ENCODE measurements around the gene RGS11. TPM values are rescaled to one million over a fixed set of nuclear protein-coding genes. Genes with fewer than 3 reads are reported as not detected.

RGS11 gene
- total RNA-seq, 4 donors from 2014 or later = 7.1 to 18.2 (median 11.0) TPM

- no peaks in the 10 kb centered on the region for H3K4me1 ChIP-seq
- intact Hi-C loops (cut with DNase I) = no loop called here
- no peaks in the 10 kb centered on the region for H3K9me3 ChIP-seq
- 78% methylated on average over 7 of the region's 7 CpGs for WGBS
- TF ChIP-seq POLR2AphosphoS5 (IDR thresholded peaks at IDR 0.05) (no peak), POLR2A (IDR thresholded peaks at IDR 0.05; ENCODE audit: low read depth) (no peak), CTCF (IDR thresholded peaks at IDR 0.05) (no peak), EP300 (IDR thresholded peaks at IDR 0.05) (no peak)
- peaks cover 25 to 85% (median 71%) of the 10 kb centered on the region in 4 donors for H3K36me3 ChIP-seq
- H3K27ac ChIP-seq (replicated peaks in 1 of 4) = no peak overlapping the region
- H3K27me3 ChIP-seq = no peaks in the 10 kb centered on the region
- DNase-seq (ENCODE audit: extremely low spot score) = no peak
- no peak overlapping the region for H3K4me3 ChIP-seq
Measured at GRCh38 chr16:309476-309875, 33.7 kb upstream of the RGS11 start.

GRCh38 chr16:307691-308312, 32.1 kb upstream of the RGS11 start:
- Histone ChIP-seq H3K9me3 (no peaks in the 10 kb centered on the region), H3K36me3 (peaks cover 18 to 84% (median 69%) of the 10 kb centered on the region in 4 donors), H3K4me3 (no peak overlapping the region), H3K4me1 (no peaks in the 10 kb centered on the region), H3K27me3 (no peaks in the 10 kb centered on the region), H3K27ac (replicated peaks in 1 of 4) (no peak overlapping the region)
- intact Hi-C loops (cut with DNase I) = no loop called here
- no peak for DNase-seq (ENCODE audit: extremely low spot score)
- no peak for TF ChIP-seq POLR2AphosphoS5 (IDR thresholded peaks at IDR 0.05)
- no peak for TF ChIP-seq POLR2A (IDR thresholded peaks at IDR 0.05; ENCODE audit: low read depth)
- no peak for TF ChIP-seq CTCF (IDR thresholded peaks at IDR 0.05)
- no peak for TF ChIP-seq EP300 (IDR thresholded peaks at IDR 0.05)
- 93% methylated on average over 12 of the region's 21 CpGs for WGBS

- intact Hi-C loops (cut with DNase I) = no loop called here
- Histone ChIP-seq H3K9me3 (no peaks in the 10 kb centered on the region), H3K4me3 (no peak overlapping the region), H3K27me3 (no peaks in the 10 kb centered on the region), H3K36me3 (peaks cover 12 to 84% (median 69%) of the 10 kb centered on the region in 4 donors), H3K27ac (replicated peaks in 1 of 4) (no peak overlapping the region), H3K4me1 (no peaks in the 10 kb centered on the region)
- TF ChIP-seq CTCF (IDR thresholded peaks at IDR 0.05) = no peak
- TF ChIP-seq POLR2AphosphoS5 (IDR thresholded peaks at IDR 0.05) = no peak
- no peak for TF ChIP-seq EP300 (IDR thresholded peaks at IDR 0.05)
- no peak for TF ChIP-seq POLR2A (IDR thresholded peaks at IDR 0.05; ENCODE audit: low read depth)
- DNase-seq (ENCODE audit: extremely low spot score) = no peak
- WGBS = 94% methylated on average over 15 of the region's 17 CpGs
Measured at GRCh38 chr16:306911-307370, 31.2 kb upstream of the RGS11 start.

GRCh38 chr16:305916-306626, 30.3 kb upstream of the RGS11 start:
- Histone ChIP-seq H3K9me3 (no peaks in the 10 kb centered on the region), H3K4me1 (no peaks in the 10 kb centered on the region), H3K27me3 (no peaks in the 10 kb centered on the region), H3K36me3 (peaks cover 12 to 84% (median 72%) of the 10 kb centered on the region in 4 donors), H3K27ac (replicated peaks in 1 of 4) (no peak overlapping the region), H3K4me3 (no peak overlapping the region)
- no peak for TF ChIP-seq CTCF (IDR thresholded peaks at IDR 0.05)
- no peak for DNase-seq (ENCODE audit: extremely low spot score)
- intact Hi-C loops (cut with DNase I) = no loop called here
- WGBS = 89% methylated on average over 19 of the region's 19 CpGs
